NCI-H1694 treated with DMSO at 0.1 percent for 48 hours (cell line): Measurements from ENCODE around the gene IRAK1.

Experiments used
- DNase-seq: peaks from one replicate; lab custom pipeline; 2025; lab: John Stamatoyannopoulos, UW

The IRAK1 gene

DNA sequence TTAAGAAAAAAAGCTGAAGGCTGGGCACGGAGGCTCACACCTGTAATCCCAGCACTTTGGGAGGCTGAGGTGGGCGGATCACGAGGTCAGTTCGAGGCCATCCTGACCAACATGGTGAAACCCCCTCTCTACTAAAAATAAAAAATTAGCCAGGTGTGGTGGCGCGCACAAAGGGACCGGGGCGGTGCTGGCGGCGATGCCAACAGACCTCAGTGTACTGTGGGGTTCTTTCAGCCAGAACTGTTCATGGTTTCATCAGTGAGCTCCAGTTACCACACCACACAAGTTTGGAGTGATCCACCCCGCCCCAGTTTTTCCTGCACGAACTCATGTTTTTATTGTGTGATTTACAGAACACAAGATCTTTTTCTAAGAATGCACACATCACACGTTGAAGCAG, 21.2 kb upstream of the IRAK1 start:
- DNase-seq = no peak

DNA sequence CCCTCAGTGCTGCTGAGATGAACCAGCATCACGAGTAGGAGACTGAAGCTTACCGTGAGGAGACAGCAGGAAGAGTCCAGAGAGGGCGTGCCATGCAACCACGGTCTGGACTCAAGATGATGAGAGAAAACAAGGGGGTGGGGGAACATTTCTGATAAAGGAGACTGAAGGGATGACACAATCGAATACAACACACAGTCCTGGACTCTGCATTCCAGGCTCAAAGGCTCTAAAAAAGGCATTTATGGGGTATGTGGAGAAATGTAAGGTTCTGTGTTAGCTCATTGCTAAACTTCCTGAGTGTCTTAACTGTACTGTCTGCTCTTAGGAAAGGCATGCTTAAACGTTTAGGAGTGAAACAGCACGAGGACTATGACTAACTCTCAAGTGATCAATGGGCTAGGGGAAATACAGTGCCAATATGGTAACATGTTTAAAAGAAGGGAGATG, 20.6 kb upstream of the IRAK1 start:
- no peak for DNase-seq

DNA sequence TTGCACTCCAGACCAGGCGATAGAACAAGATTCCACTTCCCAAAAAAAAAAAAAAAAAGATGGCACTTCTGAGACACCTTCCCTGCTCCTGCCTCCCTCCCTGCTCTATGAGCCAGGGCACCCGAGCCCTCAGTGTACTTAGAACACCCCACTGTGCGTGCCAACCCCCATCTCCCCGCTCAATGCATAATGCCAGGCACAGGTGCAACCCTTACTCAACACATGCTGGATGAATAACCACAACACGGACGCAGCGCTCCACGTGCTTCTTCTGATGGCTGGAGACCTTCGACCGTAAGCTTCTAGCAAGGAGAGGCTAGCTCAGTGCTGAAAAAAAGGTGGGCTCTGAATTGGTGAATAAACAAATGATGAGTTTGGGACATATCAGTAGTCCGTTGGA, 19.9 kb upstream of the IRAK1 start:
- no peak for DNase-seq

GRCh38 chrX:154038656-154039055, 19.0 kb upstream of the IRAK1 start:
- DNase-seq = no peak

DNA sequence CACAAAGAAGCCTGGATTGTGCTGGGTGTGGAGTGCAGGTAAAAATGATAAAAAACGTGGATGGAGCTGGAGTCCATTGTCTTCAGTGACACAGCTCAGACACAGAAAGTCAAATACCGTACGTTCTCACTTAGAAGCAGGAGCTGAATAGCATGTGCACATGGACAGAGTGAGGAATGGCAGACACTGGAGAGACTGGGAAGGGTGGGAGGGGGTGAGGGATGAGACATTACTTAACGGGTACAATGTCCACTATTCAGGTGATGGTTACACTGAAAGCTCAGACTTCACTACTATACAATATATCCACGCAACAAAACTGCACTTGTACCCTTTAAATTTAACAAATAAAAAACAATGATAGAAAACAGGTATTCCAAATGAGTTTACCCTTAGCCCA, 18.1 kb upstream of the IRAK1 start:
- DNase-seq = no peak

DNA sequence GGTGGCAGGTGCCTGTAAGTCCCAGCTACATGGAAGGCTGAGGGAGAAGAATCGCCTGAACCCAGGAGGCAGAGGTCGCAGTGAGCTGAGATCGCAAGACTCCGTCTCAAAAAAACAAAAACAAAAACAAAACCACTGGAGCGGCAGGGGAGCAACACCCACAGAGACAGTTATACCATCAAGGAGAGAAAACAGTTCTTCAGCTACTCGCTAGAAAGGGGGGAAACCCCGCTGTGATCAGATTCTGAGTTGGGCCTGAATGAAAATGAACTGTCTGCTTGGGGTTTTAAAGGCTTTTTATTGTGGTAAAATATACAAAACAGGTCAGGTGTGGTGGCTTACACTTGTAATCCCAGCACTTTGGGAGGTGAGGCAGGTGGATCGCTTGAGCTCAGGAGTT, 16.8 kb upstream of the IRAK1 start:
- DNase-seq = no peak

DNA sequence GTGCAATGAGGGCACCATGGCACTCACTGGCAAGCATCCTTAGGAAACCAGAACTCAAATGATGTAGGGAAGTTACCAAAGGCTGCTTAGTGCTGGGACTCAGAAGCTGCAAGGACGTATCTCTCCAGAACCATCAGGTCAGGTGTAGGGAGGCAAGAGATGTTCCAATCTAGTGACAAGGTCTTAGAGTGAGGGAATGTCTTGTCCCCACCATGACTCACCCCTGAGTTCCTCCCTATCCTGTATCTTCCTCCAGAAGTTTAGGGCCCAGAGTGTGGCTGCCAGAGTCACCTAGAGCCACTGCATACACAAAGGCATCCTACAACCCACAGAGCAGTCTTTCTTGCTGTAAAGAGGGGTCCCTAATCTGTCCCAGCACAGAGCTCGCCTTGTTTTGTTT, 14.1 kb upstream of the IRAK1 start:
- no peak for DNase-seq

DNA sequence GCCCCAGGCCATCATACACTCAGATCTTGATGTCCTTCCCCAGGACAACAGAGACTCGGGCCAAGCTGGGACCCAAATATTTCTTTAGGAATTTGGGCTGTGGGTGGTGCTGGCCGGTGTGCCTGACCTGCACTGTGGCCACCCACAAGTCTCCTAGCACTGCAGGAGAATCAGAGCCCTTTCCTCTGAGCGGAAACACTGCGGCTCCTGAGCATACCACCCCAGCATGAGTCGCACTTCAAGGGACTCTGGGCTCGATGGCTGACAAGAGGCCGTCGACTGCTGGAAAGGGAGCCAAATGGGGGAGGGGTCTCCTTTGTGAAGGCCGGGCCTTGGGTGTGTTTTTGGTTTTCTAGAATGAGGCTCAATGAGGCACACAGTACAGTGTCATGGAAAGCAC, 13.0 kb upstream of the IRAK1 start:
- no peak for DNase-seq

DNA sequence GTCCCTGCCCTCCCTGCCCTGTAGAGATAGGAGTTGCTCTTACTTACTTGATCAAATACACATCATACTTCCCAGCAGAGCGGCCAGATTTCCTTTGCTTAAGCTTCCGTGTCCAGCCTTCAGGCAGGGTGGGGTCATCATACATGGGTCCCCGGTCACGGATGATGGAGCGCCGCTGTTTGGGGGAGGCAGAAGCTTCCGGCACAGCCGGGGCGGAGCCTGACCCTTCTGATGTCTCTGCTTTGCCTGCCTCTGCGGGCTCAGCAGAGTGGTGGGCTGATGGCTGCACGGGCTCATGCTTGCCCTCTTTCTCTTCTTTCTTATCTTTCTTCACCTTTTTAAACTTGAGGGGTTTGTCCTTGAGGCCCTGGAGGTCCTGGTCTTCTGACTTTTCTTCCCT, 12.5 kb upstream of the IRAK1 start:
- DNase-seq = no peak

GRCh38 chrX:154030715-154031305, 11.1 kb upstream of the IRAK1 start:
- no peak for DNase-seq

DNA sequence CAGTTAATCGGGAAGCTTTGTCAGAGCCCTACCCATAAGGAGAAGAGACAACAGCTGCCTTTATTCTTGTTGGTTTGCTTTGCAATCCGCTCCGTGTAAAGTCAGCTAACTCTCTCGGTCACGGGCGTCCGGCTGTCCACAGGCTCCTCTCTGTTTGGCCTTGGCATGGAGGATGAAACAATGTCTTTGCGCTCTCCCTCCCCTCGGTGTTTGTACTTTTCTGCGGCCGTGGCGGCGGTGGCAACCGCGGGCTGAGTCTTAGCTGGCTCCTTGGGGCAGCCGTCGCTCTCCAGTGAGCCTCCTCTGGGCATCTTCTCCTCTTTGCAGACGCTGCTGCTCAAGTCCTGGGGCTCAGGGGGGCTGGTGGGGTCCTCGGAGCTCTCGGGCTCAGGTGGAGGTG, 10.6 kb upstream of the IRAK1 start:
- no peak for DNase-seq

DNA sequence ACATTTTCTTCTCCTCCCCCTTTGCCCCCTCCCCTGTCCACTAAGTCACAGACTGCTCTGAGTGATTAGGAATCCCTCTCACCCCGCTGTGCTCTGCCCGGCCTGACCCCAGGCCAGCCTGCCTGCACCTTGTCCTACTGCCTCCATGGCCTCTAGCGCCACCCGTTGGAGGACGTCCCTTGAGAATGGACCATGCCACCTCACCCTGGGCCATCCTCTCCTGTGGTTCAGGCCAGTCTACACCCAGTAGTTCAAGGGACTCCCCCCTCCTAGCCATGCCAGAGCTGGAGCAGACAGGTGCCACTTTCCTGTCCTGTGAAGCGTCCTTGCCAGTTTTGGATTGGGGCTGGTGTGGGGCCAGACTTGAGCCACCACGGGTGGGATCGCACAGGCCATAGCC, 9.7 kb upstream of the IRAK1 start:
- no peak for DNase-seq

DNA sequence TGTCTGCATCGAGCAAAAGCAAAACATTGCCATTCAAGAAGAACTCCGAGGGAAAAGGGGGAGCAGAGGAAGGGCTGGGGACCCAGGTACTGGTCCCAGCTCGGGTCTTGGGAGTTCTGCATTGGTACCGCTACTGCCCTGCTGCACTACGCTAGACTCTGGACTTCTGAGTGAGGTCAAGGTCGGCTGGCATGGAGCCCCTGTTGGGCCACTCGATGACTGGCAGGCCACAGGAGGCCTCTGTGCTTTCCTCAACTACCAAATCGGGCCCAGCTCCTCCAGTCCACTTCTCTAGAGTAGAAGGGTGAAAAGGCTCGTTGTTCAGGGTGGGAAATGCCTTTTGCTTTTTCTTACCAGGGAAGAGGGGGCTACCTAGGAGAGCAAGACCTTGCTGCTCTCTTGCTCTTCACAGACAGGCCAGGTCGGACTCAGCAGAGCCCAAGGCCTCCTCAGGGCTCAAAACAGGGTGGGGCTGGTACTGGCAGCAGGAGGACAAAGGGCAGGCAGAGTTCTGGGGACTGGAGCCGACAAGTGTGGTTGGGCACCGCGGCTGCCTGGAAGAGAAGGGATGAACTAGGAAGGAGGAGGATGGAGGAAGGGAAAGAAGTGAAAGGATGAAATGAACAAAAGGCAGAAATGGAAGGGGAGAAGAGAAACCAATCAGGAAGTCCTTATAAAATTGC, 8.9 kb upstream of the IRAK1 start:
- DNase-seq = no peak

GRCh38 chrX:154027986-154028385, 8.3 kb upstream of the IRAK1 start:
- no peak for DNase-seq

DNA sequence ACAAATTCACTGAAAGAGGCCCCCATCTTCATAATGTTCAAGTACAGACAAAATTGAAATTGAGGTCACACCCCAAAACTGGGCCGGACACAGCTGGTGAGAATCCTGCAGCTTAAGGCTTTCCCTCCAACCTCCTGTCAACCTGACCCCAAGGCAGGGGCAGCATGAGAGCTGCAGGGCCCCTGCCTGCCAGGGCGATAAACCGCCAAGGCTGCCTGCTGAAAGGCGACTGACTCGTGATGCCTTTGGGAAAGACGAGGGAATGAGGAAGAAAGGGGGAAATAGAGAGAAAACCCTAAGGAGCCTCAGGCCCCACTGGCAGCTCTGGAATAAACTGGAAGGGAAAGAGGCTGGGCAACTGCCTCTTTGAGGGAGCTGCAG, 7.3 kb upstream of the IRAK1 start:
- DNase-seq = no peak

DNA sequence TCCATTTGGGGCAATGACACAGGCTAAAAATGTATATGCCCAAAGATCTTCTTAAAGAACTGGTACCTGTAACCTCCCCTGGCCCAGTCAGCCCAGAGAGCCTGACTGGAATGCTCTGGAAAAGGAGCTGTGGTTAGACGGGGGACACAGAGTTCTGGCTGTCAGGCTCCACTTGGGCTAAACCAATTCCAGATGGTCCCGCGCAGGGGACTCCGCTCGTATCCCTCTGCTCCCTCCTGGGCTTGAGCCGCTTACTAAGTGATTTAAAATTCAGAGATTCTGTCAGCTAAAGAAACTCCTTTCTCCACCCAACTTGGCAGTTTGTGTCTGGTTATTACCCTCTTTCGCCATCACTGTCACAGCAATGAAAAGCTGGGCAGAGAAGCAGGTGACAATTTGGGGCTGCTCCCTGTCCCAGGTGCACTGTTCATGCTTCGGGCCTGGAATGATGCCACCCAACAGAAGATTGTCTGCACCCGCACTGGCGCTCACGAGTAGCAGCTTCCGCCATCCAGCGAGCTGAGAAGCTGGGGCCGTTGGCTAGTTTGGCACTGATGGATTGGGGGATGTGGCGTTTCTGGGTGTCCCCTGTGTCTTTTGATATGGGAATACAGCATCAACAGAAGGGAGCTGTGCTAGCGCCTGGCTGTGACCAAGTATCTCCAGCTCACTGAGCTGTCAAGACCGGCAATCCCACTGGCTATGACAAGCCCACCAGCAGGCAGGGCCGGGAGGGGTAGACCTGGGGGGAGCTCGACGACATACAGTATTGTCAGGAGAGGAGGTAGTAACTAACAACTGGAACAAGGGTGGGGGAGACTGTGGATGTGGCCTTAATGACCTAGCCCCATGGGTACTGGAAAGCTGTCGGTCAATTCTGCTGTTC, 6.7 kb upstream of the IRAK1 start:
- no peak for DNase-seq

- no peak for DNase-seq
Measured at GRCh38 chrX:154025230-154025629, 5.5 kb upstream of the IRAK1 start.

DNA sequence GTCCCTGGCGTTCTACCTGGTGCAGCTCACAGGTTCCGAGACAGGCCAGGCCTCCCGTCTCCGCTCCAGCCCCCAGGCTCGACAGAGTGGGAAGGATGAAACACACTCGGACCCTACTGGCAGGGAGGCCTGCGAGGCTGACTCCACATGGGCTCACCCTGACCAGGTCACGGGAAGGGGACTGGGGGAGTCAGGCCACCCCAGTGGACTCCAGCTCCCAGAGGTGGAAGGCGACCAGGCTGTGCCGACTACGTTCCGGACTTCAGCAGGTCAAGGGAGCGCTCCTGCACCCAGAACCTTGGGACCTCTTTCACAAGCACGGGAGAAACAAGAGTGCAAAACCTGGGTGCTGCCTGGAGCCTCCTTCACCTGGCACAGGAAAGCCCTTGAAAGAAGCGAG, 4.6 kb upstream of the IRAK1 start:
- DNase-seq = no peak

- no peak for DNase-seq
Measured at GRCh38 chrX:154023276-154024000, 3.7 kb upstream of the IRAK1 start.

- DNase-seq = no peak
Measured at GRCh38 chrX:154022108-154022507, 2.4 kb upstream of the IRAK1 start.

DNA sequence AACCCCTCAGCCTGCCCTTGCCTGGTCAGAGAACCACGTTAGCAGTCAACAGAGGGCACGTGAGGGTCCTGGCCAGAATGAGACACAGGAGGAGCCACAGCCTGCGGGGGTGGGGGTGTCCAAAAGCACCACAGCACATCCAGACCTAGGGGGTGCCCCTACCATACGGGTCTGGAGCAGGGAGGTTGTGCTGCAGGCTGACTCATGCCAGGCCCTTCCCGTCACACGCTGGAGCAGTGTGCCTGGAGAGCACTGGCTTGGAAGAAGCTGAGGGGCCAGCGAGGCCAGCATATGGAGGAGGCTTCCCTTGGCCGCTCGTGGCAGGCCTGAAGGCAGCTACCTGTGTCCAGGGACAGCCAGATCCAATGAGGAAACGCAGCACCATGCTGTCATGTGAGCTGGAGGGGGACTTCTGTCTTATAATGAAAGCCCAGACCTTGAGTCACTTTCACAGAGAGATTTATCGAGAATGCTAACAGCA, 1.5 kb upstream of the IRAK1 start:
- no peak for DNase-seq

GRCh38 chrX:154020536-154021115, 924 bp upstream of the IRAK1 start:
- no peak for DNase-seq
